Lower leg skin (tissue), 4 donors: Measurements from ENCODE around the gene SMIM36. TPM values are rescaled to one million over a fixed set of nuclear protein-coding genes. Genes with fewer than 3 reads are reported as not detected.
"Not testable (repeated sequence)": the region's sequence is repeated elsewhere in the genome, so short reads cannot be mapped to it uniquely, and the experiment has no call there.

Experiments used
- DNase-seq, 2 donors: peaks; one replicate each; pipeline ENCODE4 v3.0.0-alpha.2; 2019; ENCODE audit warnings: low spot score in 2 of 2
- H3K4me3 ChIP-seq: fragments of 200-600 bp; sonication (generic); 2 replicates; pipeline ENCODE4 v1.5.1; 2017; ENCODE audit warnings: mild to moderate bottlenecking, low read depth; ENCODE audit not compliant: poor library complexity, severe bottlenecking
- POLR2A ChIP-seq, 2 donors: fragments of 450-650 bp; IDR thresholded peaks; one replicate each; pipeline ENCODE4 v1.6.1; 2016 to 2017; ENCODE audit warnings: antibody characterized with exemption in 2 of 2, mild to moderate bottlenecking in 1 of 2, moderate library complexity in 1 of 2
- WGBS, 2 donors: methylation state at CpG; one replicate each; pipeline ENCODE4 v1.1.5; 2018; 5-methylcytosine and 5-hydroxymethylcytosine counted together
- intact Hi-C: fragments of 100-400 bp; cut with DNase I; formaldehyde crosslinking; loops from one replicate; pipeline ENCODE4 v1.15.0; 2023; ENCODE audit warnings: low total_unique reads
- total RNA-seq, 4 donors: library from RNA; depleted of rRNA; stranded (reverse); fragments of >200 nt; gene quantifications; one replicate each; pipeline ENCODE4 v1.1.0, GENCODE V29; 2016
- TF ChIP-seq, protein P1 (sequence below), 3 donors: fragments of 450-650 bp; IDR thresholded peaks; one replicate each; pipeline ENCODE4 v1.5.1; 2016; ENCODE audit warnings: antibody characterized with exemption in 3 of 3, mild to moderate bottlenecking in 3 of 3, moderate library complexity in 2 of 3

SMIM36 gene
- total RNA-seq, 4 donors from 2014 or later: not detected

DNA sequence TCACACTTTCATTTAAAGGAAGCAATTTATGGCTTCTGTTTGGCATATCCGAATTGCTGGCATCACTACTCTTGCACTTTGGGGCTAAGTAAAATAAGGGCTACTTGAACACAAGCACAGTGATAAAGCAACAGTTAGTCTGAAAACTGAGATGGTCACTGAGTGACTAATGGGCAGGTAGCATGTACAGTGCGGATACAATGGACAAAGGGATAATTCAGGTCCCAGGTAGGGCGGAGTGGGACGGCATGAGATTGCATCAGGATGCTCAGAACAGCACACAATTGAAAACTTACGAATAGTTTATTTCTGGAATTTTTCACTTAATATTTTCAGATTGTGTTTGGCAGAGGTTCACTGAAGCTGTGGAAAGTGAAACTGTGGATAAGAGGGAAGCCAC, 9.2 kb upstream of the SMIM36 start:
- 80 to 82% methylated on average over 5 of the region's 5 CpGs for WGBS, 2 donors
- no peak overlapping the region for H3K4me3 ChIP-seq
- DNase-seq: no peak
- TF ChIP-seq, protein P1, sequence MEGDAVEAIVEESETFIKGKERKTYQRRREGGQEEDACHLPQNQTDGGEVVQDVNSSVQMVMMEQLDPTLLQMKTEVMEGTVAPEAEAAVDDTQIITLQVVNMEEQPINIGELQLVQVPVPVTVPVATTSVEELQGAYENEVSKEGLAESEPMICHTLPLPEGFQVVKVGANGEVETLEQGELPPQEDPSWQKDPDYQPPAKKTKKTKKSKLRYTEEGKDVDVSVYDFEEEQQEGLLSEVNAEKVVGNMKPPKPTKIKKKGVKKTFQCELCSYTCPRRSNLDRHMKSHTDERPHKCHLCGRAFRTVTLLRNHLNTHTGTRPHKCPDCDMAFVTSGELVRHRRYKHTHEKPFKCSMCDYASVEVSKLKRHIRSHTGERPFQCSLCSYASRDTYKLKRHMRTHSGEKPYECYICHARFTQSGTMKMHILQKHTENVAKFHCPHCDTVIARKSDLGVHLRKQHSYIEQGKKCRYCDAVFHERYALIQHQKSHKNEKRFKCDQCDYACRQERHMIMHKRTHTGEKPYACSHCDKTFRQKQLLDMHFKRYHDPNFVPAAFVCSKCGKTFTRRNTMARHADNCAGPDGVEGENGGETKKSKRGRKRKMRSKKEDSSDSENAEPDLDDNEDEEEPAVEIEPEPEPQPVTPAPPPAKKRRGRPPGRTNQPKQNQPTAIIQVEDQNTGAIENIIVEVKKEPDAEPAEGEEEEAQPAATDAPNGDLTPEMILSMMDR (IDR thresholded peaks at IDR 0.05): no peak
- no peak for TF ChIP-seq POLR2A (IDR thresholded peaks at IDR 0.05)
- intact Hi-C loops: loop anchor here (10.0 kb wide), 1 partner anchor 1204 kb away; no protein-coding TSS in a partner anchor

DNA sequence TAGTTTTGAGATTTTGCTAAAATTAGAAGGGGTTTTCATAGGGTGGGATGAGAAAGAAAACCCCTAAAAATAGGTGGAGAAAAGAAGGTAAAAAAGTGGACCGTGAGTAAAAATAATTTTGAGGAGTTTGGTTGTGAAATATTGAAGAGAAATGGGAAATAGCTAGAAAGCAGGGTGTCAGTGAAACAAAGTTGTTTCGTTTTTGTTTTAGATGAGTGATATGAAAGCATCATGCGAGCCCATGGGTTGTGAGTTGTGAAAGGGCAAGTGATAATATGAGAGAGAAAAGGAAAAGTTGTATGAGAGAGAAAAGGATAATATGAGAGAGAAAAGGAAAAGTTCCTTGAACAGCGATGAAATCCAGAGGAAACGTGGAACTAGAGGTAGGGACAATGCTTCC, 7.3 kb upstream of the SMIM36 start:
- intact Hi-C loops: no loop called here
- no peak for TF ChIP-seq POLR2A (IDR thresholded peaks at IDR 0.05)
- TF ChIP-seq, protein P1 (IDR thresholded peaks at IDR 0.05): no peak
- H3K4me3 ChIP-seq: no peak overlapping the region
- WGBS, 2 donors: 79 to 88% methylated on average over 5 of the region's 5 CpGs
- DNase-seq: no peak

DNA sequence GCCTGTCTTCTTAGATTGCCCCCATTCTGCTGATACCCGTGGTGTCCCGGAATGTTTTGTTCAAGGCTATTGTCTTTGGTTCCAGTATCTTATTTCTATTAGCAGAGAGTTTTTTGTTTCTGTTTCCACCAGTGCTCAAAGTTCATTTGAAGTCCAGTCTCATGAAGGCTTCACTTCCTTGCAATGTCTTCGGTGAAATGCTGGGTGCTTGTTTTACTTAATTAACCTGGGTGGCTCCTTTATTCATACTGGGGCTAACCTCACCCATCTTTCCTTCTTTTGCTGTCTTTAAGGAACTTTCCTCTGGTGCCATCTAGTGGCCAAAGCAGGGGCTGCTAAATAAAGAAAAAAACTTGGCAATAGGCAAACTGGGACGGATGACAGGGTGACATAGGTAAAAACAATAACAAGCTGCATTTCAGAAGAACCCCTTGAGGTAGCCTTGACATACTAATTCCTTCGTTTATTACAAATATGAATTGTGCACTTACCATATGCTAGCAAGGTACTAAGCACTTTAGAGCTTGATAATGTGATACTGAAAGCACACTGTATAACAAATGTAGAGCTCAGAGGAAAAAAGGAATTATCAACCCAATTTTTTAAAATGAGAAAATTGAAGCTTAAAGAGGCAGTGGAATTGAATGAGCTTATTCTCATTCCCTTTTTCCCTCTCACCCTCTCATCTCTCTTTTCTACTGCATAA, 2.8 kb upstream of the SMIM36 start:
- intact Hi-C loops: loop anchor here (5.0 kb wide), 1 partner anchor 522 kb away; no protein-coding TSS in a partner anchor
- TF ChIP-seq, protein P1 (IDR thresholded peaks at IDR 0.05): no peak
- TF ChIP-seq POLR2A (IDR thresholded peaks at IDR 0.05): no peak
- WGBS, 2 donors: 7 to 9% methylated on average over 5 of the region's 5 CpGs
- DNase-seq: peak; percentile 75 to 89
- H3K4me3 ChIP-seq: no peak overlapping the region

DNA sequence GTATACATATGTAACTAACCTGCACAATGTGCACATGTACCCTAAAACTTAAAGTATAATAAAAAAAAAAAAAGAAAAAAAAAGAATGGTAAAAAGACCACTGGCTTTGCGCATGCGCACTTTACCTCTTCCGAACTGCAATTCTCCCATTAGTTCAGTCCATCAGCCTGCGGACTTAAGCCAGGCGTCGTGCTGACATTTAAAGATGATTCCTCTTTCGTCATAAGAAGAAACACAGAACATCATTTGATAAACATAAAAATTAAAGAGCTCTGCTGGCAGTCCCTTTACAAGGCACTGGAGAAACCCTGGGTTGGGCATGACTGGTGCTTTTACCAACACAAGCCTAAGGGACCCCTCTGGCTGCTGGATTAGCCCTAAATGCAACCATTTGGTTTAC, 3.6 kb downstream of the SMIM36 start:
- intact Hi-C loops, H3K4me3 ChIP-seq, DNase-seq: not testable (repeated sequence)
- WGBS, 2 donors: 81 to 88% methylated on average over 7 of the region's 7 CpGs

DNA sequence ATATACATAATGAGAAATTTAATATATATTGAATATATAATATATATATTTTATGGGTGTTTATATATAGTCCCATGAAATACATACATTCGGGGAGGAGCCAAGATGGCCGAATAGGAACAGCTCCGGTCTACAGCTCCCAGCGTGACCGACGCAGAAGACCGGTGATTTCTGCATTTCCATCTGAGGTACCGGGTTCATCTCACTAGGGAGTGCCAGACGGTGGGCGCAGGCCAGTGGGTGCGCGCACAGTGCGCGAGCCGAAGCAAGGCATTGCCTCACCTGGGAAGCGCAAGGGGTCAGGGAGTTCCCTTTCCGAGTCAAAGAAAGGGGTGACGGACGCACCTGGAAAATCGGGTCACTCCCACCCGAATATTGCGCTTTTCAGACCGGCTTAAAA, 9.6 kb downstream of the SMIM36 start:
- DNase-seq, intact Hi-C loops, H3K4me3 ChIP-seq: not testable (repeated sequence)
- 83 to 92% methylated on average over 10 to 15 of the region's 23 CpGs for WGBS, 2 donors

DNA sequence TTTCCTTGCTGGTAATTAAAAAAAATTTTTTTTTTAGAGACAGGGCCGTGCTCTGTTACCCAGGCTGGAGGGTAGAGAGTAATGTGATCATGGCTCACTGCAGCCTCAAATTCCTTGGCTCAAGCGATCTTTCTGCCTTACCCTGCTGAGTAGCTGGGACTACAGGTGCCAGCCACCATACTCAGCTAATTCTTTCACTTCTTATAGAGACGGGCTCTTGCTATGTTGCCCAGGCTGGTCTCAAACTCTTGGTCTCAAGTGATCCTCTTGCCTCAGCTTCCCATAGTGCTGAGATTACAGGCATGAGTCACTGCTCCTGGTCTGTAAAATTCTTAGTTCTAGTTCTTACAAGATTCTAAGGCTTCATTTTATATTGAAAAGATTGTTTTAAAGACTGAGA, 11.1 kb downstream of the SMIM36 start:
- no peak overlapping the region for H3K4me3 ChIP-seq
- no peak for TF ChIP-seq POLR2A (IDR thresholded peaks at IDR 0.05)
- TF ChIP-seq, protein P1 (IDR thresholded peaks at IDR 0.05): no peak
- 64 to 72% methylated on average over 3 of the region's 3 CpGs for WGBS, 2 donors
- DNase-seq: no peak
- intact Hi-C loops: no loop called here
